ENCODE measurements around the gene SLC35A5. TPM values are rescaled to one million over a fixed set of nuclear protein-coding genes. Genes with fewer than 3 reads are reported as not detected.
A peak's percentile ranks its signal among the peaks of the same experiment; 100 is the strongest.
"Not testable (repeated sequence)": the region's sequence is repeated elsewhere in the genome, so short reads cannot be mapped to it uniquely, and the experiment has no call there.

SLC35A5 gene
- total RNA-seq, 2 donors from 2014 or later, result 39.9 to 43.2 TPM

GRCh38 chr3:112560721-112561483, 943 bp upstream of the SLC35A5 start:
- DNase-seq, result peak; percentile 91
- 1 to 3% methylated on average over 10 to 29 of the region's 29 CpGs for WGBS, 2 experiments (ENCODE audit: insufficient coverage in 1 of 2, insufficient read length in 1 of 2)
- Histone ChIP-seq H3K27ac (ENCODE audit: low read depth, low read length) (peak overlapping the region; percentile 96), H3K9me3 (ENCODE audit: control insufficient read depth, low read length) (peaks cover under 1% of the 10 kb centered on the region), H3K36me3 (ENCODE audit: control insufficient read depth, insufficient read depth, low read length) (peaks cover 7% of the 10 kb centered on the region), H3K27me3 (ENCODE audit: control insufficient read depth, insufficient read depth, low read length, poor library complexity, severe bottlenecking) (no peaks in the 10 kb centered on the region), H3K9ac (ENCODE audit: extremely low read depth, low read length, poor library complexity, severe bottlenecking) (peak overlapping the region; percentile 81), H3K4me3 (ENCODE audit: low read length) (peak overlapping the region; percentile 98), H3K4me1 (ENCODE audit: control insufficient read depth, insufficient read depth, low read length) (no peaks in the 10 kb centered on the region)
- Mint-ChIP-seq H3K4me1 (peaks cover 26% of the 10 kb centered on the region), H3K27me3 (ENCODE audit: insufficient read depth) (no peaks in the 10 kb centered on the region), H3K9me3 (peaks cover 5% of the 10 kb centered on the region), H3K4me3 (peak overlapping the region; percentile 92), H3K36me3 (ENCODE audit: low read depth) (peaks cover 27% of the 10 kb centered on the region), H3K27ac (peak overlapping the region; percentile 98)
- TF ChIP-seq, protein P1, sequence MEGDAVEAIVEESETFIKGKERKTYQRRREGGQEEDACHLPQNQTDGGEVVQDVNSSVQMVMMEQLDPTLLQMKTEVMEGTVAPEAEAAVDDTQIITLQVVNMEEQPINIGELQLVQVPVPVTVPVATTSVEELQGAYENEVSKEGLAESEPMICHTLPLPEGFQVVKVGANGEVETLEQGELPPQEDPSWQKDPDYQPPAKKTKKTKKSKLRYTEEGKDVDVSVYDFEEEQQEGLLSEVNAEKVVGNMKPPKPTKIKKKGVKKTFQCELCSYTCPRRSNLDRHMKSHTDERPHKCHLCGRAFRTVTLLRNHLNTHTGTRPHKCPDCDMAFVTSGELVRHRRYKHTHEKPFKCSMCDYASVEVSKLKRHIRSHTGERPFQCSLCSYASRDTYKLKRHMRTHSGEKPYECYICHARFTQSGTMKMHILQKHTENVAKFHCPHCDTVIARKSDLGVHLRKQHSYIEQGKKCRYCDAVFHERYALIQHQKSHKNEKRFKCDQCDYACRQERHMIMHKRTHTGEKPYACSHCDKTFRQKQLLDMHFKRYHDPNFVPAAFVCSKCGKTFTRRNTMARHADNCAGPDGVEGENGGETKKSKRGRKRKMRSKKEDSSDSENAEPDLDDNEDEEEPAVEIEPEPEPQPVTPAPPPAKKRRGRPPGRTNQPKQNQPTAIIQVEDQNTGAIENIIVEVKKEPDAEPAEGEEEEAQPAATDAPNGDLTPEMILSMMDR (conservative IDR thresholded peaks at IDR 0.05), result no peak

DNA sequence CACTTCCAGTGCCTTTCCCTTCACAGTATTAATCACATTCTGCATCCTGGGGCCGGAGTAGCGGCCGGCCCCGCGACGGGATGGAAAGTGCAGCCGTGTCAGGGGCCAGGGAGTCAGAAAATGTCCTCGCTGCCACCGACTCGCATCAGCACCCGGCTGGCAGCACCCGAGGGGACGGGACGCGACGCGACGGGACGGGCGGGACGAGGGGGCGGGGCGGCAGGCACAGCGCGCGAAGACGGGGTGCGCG, 436 bp upstream of the SLC35A5 start:
- Histone ChIP-seq H3K36me3 (ENCODE audit: control insufficient read depth, insufficient read depth, low read length) (peaks cover 7% of the 10 kb centered on the region), H3K4me1 (ENCODE audit: control insufficient read depth, insufficient read depth, low read length) (no peaks in the 10 kb centered on the region), H3K9ac (ENCODE audit: extremely low read depth, low read length, poor library complexity, severe bottlenecking) (peak overlapping the region; percentile 81), H3K27me3 (ENCODE audit: control insufficient read depth, insufficient read depth, low read length, poor library complexity, severe bottlenecking) (no peaks in the 10 kb centered on the region), H3K4me3 (ENCODE audit: low read length) (peak overlapping the region; percentile 98), H3K27ac (ENCODE audit: low read depth, low read length) (peak overlapping the region; percentile 96), H3K9me3 (ENCODE audit: control insufficient read depth, low read length) (no peaks in the 10 kb centered on the region)
- Mint-ChIP-seq H3K4me3 (peak overlapping the region; percentile 92), H3K4me1 (peaks cover 28% of the 10 kb centered on the region), H3K36me3 (ENCODE audit: low read depth) (peaks cover 25% of the 10 kb centered on the region), H3K9me3 (peaks cover 3% of the 10 kb centered on the region), H3K27ac (peak overlapping the region; percentile 98), H3K27me3 (ENCODE audit: insufficient read depth) (no peaks in the 10 kb centered on the region)
- no peak for DNase-seq
- TF ChIP-seq, protein P1 (conservative IDR thresholded peaks at IDR 0.05), result no peak
- WGBS, 2 experiments (ENCODE audit: insufficient coverage in 1 of 2, insufficient read length in 1 of 2), result 0% methylated on average over 3 to 29 of the region's 29 CpGs

DNA sequence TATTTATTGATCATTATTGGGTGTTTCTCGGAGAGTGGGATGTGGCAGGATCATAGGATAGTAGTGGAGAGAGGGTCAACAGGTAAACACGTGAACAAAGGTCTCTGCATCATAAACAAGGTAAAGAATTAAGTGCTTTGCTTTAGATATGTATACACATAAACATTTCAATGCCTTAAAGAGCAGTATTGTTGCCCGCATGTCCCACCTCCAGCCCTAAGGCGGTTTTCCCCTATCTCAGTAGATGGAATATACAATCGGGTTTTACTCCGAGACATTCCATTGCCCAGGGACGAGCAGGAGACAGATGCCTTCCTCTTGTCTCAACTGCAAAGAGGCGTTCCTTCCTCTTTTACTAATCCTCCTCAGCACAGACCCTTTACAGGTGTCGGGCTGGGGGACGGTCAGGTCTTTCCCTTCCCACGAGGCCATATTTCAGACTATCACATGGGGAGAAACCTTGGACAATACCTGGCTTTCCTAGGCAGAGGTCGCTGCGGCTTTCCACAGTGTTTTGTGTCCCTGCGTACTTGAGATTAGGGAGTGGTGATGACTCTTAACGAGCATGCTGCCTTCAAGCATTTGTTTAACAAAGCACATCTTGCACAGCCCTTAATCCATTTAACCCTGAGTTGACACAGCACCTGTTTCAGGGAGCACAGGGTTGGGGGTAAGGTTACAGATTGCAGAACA, 2.5 kb downstream of the SLC35A5 start:
- not testable (repeated sequence) for H3K4me1 ChIP-seq (ENCODE audit: control insufficient read depth, insufficient read depth, low read length); H3K36me3 ChIP-seq (ENCODE audit: control insufficient read depth, insufficient read depth, low read length); H3K27ac ChIP-seq (ENCODE audit: low read depth, low read length); H3K4me3 ChIP-seq (ENCODE audit: low read length); H3K9ac ChIP-seq (ENCODE audit: extremely low read depth, low read length, poor library complexity, severe bottlenecking); H3K9me3 ChIP-seq (ENCODE audit: control insufficient read depth, low read length); H3K27me3 ChIP-seq (ENCODE audit: control insufficient read depth, insufficient read depth, low read length, poor library complexity, severe bottlenecking); H3K9me3 Mint-ChIP-seq; H3K27me3 Mint-ChIP-seq (ENCODE audit: insufficient read depth)
- 55 to 66% methylated on average over 4 to 10 of the region's 15 CpGs for WGBS, 2 experiments (ENCODE audit: insufficient coverage in 1 of 2, insufficient read length in 1 of 2)
- DNase-seq, result peak; percentile 73
- Mint-ChIP-seq H3K4me3 (peak overlapping the region; percentile 42), H3K36me3 (ENCODE audit: low read depth) (peaks cover 15% of the 10 kb centered on the region), H3K4me1 (peaks cover 26% of the 10 kb centered on the region), H3K27ac (peak overlapping the region; percentile 31)
- TF ChIP-seq, protein P1 (conservative IDR thresholded peaks at IDR 0.05), result peak; percentile 57
